SKM-1 treated with dmso at 0.1 percent for 144 hours (cell line): ENCODE results near the gene HSPBAP1.

ENCODE experiments used
- DNase-seq: peaks from one replicate; lab custom pipeline; 2025; ENCODE audit not compliant: unreplicated experiment; lab: John Stamatoyannopoulos, UW

The HSPBAP1 gene

DNA sequence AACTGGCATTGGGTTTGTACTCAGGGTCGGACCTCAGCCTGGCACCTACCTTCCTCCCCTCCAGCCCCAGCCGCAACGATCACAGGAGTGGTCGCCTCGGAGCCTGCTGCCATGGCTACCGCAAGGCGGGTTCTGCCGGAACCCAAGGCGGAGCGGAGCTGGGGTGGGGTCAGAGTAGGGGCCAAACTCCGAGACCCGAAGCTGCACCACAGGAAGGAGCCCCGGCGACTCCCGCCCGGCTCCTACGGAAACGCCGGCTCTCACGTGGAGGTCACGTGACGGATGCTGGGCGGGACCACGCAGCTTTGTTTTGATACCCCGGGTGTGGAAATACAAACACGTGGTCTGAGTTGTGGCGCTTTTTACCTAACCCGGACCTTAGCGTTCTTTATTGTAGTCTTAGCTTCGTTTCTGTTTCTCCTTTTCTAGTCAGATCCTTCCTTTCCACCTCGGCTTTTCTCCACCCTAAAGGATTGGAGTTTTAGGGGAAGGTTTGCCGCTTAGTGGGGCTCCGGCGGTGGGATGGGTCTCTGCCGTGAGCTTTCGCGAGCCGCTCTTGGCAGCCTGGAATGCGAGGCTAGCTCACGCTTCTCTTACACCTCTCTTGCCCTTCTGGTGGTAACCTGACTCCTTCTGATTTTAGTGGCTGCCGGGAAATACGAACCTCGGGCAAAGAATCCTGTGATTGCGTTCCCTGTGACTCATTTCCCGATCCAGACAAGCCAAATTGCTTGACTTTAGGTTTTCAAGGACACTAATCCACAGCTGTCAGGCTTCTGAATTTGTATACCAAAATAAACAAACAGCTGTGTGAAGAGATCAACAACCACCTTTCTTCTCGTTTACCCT, at the start of gene HSPBAP1:
Gene HSPBAP1, minus strand, starts transcription at position 264 of the 849 bp plus-strand sequence. Its CDS starts 151 bp downstream, at position 113.
- DNase-seq: no peak

GRCh38 chr3:122835590-122835989, 42.0 kb upstream of the HSPBAP1 start:
- no peak for DNase-seq

- no peak for DNase-seq
Observed at GRCh38 chr3:122828281-122828680, 34.6 kb upstream of the HSPBAP1 start.

GRCh38 chr3:122826278-122826677, 32.6 kb upstream of the HSPBAP1 start:
- DNase-seq: no peak

GRCh38 chr3:122825460-122825859, 31.8 kb upstream of the HSPBAP1 start:
- no peak for DNase-seq

- DNase-seq: no peak
Observed at GRCh38 chr3:122824465-122825381, 31.1 kb upstream of the HSPBAP1 start.

- DNase-seq: no peak
Observed at GRCh38 chr3:122816587-122816986, 23.0 kb upstream of the HSPBAP1 start.

- DNase-seq: no peak
Observed at GRCh38 chr3:122810734-122811133, 17.1 kb upstream of the HSPBAP1 start.

DNA sequence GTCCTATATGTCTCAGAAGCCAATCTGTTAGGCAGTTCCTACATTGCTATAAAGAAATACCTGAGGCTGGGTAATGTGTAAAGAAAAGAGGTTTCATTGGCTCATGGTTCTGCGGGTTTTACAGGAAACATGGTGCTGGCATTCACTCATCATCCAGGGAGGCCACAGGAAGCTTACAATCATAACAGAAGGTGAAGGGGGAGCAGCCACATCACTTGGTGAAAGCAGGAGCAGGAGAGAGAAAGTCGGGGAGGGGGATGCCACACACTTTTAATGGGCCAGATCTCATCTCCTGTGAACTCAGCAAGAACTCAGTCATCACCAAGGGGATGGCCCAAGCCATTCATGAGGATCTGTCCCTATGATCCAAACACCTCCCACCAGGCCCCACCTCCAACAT, 10.3 kb upstream of the HSPBAP1 start:
- DNase-seq: no peak

GRCh38 chr3:122802323-122802722, 8.7 kb upstream of the HSPBAP1 start:
- no peak for DNase-seq

GRCh38 chr3:122800706-122801237, 7.1 kb upstream of the HSPBAP1 start:
- no peak for DNase-seq

DNA sequence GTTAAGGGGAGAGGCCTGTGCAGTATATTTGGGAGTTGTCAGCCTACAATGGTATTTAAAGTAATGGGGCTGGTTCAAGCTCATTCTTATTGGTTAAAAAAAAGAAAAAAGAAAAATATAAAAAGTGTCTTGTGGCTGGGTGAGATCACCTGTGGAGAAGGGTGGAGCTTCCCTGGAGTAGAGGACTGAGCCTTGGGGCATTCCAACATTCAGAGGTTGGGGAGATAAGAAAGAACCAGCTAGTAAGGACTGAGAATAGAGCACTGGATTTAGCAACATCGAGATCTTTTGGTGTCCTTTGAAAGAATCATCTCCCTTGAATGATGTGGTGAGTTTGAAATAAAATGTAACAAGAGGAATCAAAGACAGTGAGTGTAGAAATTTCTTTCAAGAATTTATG, 6.4 kb upstream of the HSPBAP1 start:
- no peak for DNase-seq

- no peak for DNase-seq
Observed at GRCh38 chr3:122799322-122799721, 5.7 kb upstream of the HSPBAP1 start.

GRCh38 chr3:122797291-122797690, 3.7 kb upstream of the HSPBAP1 start:
- DNase-seq: no peak

GRCh38 chr3:122795674-122796195, 2.1 kb upstream of the HSPBAP1 start:
- DNase-seq: no peak

- no peak for DNase-seq
Observed at GRCh38 chr3:122794779-122795673, 1.4 kb upstream of the HSPBAP1 start, which contains the start of gene SLC49A4. Gene SLC49A4, plus strand, starts transcription at chr3:122795069. Its CDS starts 124 bp downstream, at chr3:122795193.

GRCh38 chr3:122794483-122794778, 800 bp upstream of the HSPBAP1 start:
- DNase-seq: no peak

DNA sequence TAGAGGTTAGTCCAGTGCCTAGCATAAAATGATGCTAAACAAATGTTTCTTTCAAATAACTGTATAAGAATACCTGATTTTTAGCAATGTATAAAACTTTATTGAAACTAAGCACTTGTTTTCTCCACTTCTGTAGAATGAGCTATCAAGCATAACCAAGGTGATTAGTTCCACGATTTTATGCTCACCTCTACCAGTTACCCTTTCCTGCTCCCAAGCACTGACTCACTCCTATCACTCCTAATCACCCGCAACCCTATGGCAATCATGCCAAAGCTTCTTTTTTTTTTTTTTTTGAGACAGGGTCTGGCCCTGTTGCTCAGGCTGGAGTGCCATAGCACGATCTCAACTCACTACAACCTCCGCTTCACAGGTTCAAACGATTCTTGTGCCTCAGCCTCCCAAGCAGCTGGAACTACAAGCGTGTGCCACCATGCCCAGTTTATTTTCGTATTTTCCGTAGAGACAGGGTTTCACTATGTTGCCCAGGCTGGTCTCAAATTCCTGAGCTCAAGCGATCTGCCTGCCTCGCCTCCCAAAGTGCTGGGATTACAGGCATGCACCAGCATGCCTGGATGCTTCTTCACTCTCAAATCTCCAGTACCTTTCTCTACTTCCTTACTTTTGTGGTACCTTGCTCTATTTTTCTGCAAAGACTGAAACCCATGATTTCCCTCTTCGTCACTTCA, 3.9 kb downstream of the HSPBAP1 start:
- DNase-seq: no peak

DNA sequence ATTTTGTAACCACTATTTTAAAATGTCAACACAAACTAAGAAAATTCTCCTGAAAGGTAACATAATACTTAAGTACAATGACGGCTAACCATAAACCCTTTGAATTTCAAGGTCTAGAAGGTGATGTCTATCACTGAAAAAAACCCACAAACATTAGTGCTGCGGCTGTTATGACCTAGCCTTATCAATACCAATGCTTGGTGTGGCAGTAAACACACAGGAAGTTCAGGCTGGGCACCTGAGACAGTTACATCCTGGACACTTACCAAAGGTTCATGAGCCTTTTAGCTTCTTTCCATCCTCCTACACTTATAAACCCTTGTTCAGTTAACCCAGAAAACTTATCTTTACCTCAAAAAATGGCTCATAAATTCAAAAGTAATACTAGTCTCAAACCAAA, 5.8 kb downstream of the HSPBAP1 start:
- DNase-seq: no peak

DNA sequence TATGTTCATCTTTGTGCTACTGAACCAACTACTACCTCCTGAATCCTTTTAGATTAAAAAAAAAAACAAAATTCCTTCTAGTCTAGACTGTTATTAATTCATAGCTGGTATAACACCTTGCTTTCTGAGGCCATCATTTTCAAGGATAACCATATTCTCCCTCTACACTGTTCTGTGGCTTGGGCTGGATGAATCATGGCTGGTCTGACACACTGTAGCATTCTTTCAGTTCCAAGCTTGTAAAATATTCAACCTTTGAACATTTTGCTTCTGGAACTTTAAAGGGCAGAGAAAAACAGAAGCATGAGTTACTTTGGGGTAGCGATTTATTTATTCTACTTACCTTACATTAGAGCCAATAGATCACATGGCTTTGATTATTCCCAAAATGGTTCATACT, 7.6 kb downstream of the HSPBAP1 start:
- DNase-seq: no peak
